ENCODE data around the gene OR4D5.

Gene OR4D5

GRCh38 chr11:123939317-123939716 is at the start of gene OR4D5:
OR4D5 (plus strand) TSS chr11:123939617; CDS start chr11:123939617, 0 bp downstream.
- TF ChIP-seq CTCF (IDR thresholded peaks at IDR 0.05; ENCODE audit: insufficient read depth, low read length, poor library complexity, severe bottlenecking) (no peak), EZH2phosphoT487 (conservative IDR thresholded peaks at IDR 0.05; ENCODE audit: low read length) (no peak)
- no peaks in the 10 kb centered on the region for H3K9me3 ChIP-seq (ENCODE audit: insufficient read depth, low read length)
- no peaks in the 10 kb centered on the region for H3K79me2 ChIP-seq (ENCODE audit: insufficient read depth, low read length)
- H3K27ac ChIP-seq (ENCODE audit: low read depth, low read length) = no peak within 1 kb of the TSS
- H3K9me2 ChIP-seq (replicated peaks; ENCODE audit: insufficient read depth, low read length) = no peaks in the 10 kb centered on the region
- no peak within 1 kb of the TSS for H3K4me3 ChIP-seq (ENCODE audit: insufficient read depth, low read length, poor library complexity, severe bottlenecking)
- no peaks in the 10 kb centered on the region for H4K20me1 ChIP-seq (ENCODE audit: low read depth, low read length)
- no peaks in the 10 kb centered on the region for H3K36me3 ChIP-seq (ENCODE audit: low read length)
- H3F3A ChIP-seq (ENCODE audit: insufficient read depth) = no peaks in the 10 kb centered on the region
- H2AFZ ChIP-seq (ENCODE audit: low read depth, low read length, severe bottlenecking) = no peak within 1 kb of the TSS
- no peak within 1 kb of the TSS for H3K9ac ChIP-seq (ENCODE audit: low read length)
- H3K27me3 ChIP-seq (ENCODE audit: low read length) = no peaks in the 10 kb centered on the region
- no peak within 1 kb of the TSS for H3K4me2 ChIP-seq (ENCODE audit: low read depth, low read length, poor library complexity, severe bottlenecking)

DNA sequence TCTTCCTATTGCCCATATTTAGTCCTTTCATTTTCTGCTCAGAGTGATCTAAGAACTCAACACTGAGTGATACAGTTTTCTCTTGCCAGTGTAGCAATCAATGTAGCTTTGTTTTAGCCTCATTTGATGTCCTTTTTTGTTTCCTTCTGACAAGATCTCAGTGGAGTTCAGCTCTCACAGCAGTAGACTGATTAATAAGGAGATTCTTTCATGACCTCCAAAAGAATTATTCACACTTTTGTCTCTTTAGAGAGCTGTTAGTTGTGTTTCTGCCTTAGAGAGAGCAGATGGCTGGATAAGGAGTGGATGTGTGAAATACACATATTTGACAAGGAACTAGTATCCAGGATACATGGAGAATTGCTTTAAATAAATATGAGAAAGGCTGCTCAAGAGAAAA is 47.4 kb upstream of the OR4D5 start:
- Histone ChIP-seq H3K4me2 (ENCODE audit: low read depth, low read length, poor library complexity, severe bottlenecking) (no peak overlapping the region), H3K9me2 (replicated peaks; ENCODE audit: insufficient read depth, low read length) (no peaks in the 10 kb centered on the region), H3K9ac (ENCODE audit: low read length) (no peak overlapping the region), H2AFZ (ENCODE audit: low read depth, low read length, severe bottlenecking) (no peak overlapping the region), H4K20me1 (ENCODE audit: low read depth, low read length) (no peaks in the 10 kb centered on the region), H3K36me3 (ENCODE audit: low read length) (no peaks in the 10 kb centered on the region), H3K4me3 (ENCODE audit: insufficient read depth, low read length, poor library complexity, severe bottlenecking) (no peak overlapping the region), H3K79me2 (ENCODE audit: insufficient read depth, low read length) (no peaks in the 10 kb centered on the region), H3K27me3 (ENCODE audit: low read length) (no peaks in the 10 kb centered on the region), H3F3A (ENCODE audit: insufficient read depth) (no peaks in the 10 kb centered on the region), H3K9me3 (ENCODE audit: insufficient read depth, low read length) (no peaks in the 10 kb centered on the region), H3K27ac (ENCODE audit: low read depth, low read length) (no peak overlapping the region)
- no peak for TF ChIP-seq EZH2phosphoT487 (conservative IDR thresholded peaks at IDR 0.05; ENCODE audit: low read length)
- no peak for TF ChIP-seq CTCF (IDR thresholded peaks at IDR 0.05; ENCODE audit: insufficient read depth, low read length, poor library complexity, severe bottlenecking)

DNA sequence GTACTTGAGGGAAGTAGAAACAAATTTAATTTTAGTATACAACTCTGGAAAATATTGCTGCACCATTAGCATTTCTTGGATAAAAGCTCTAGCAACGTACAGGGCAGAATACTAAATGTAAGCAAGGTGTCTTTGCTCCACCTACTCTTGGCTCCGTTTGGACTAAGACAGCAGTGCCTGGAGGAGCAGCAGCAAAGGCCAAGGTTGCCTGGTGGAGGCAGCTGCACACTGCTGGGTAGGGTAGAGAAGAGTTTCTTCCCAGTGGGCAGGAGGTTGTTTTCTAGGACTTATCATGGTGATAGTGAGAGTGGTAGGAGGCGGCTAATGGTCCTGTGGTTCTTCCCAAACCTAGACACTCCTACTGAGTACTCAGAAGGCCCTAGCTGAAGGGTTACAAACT is 39.6 kb upstream of the OR4D5 start:
- Histone ChIP-seq H4K20me1 (ENCODE audit: low read depth, low read length) (no peaks in the 10 kb centered on the region), H3K79me2 (ENCODE audit: insufficient read depth, low read length) (no peaks in the 10 kb centered on the region), H3K9me2 (replicated peaks; ENCODE audit: insufficient read depth, low read length) (no peaks in the 10 kb centered on the region), H3K27ac (ENCODE audit: low read depth, low read length) (no peak overlapping the region), H2AFZ (ENCODE audit: low read depth, low read length, severe bottlenecking) (no peak overlapping the region), H3K36me3 (ENCODE audit: low read length) (no peaks in the 10 kb centered on the region), H3K4me2 (ENCODE audit: low read depth, low read length, poor library complexity, severe bottlenecking) (no peak overlapping the region), H3F3A (ENCODE audit: insufficient read depth) (no peaks in the 10 kb centered on the region), H3K9ac (ENCODE audit: low read length) (no peak overlapping the region), H3K9me3 (ENCODE audit: insufficient read depth, low read length) (no peaks in the 10 kb centered on the region), H3K27me3 (ENCODE audit: low read length) (no peaks in the 10 kb centered on the region), H3K4me3 (ENCODE audit: insufficient read depth, low read length, poor library complexity, severe bottlenecking) (no peak overlapping the region)
- TF ChIP-seq EZH2phosphoT487 (conservative IDR thresholded peaks at IDR 0.05; ENCODE audit: low read length) = no peak
- TF ChIP-seq CTCF (IDR thresholded peaks at IDR 0.05; ENCODE audit: insufficient read depth, low read length, poor library complexity, severe bottlenecking) = no peak

All from SU-DHL-6 (cell line).